ENCODE data around the gene RPS6KC1.

The RPS6KC1 gene

GRCh38 chr1:213247038-213247437 lies 196.0 kb downstream of the RPS6KC1 start:
- no peak for DNase-seq

GRCh38 chr1:213249395-213249794 lies 198.4 kb downstream of the RPS6KC1 start:
- DNase-seq: no peak

- DNase-seq: no peak
Observed at GRCh38 chr1:213250041-213250440, 199.0 kb downstream of the RPS6KC1 start.

GRCh38 chr1:213250446-213250845 lies 199.4 kb downstream of the RPS6KC1 start:
- no peak for DNase-seq

- no peak for DNase-seq
Observed at GRCh38 chr1:213251972-213252371, 200.9 kb downstream of the RPS6KC1 start.

GRCh38 chr1:213256438-213257087 lies 205.5 kb downstream of the RPS6KC1 start:
- no peak for DNase-seq

- no peak for DNase-seq
Observed at GRCh38 chr1:213260311-213261075, 209.5 kb downstream of the RPS6KC1 start.

- no peak for DNase-seq
Observed at GRCh38 chr1:213264531-213264930, 213.5 kb downstream of the RPS6KC1 start.

GRCh38 chr1:213266983-213267772 lies 216.1 kb downstream of the RPS6KC1 start:
- no peak for DNase-seq

GRCh38 chr1:213268221-213268620 lies 217.2 kb downstream of the RPS6KC1 start:
- no peak for DNase-seq

GRCh38 chr1:213269829-213270228 lies 218.8 kb downstream of the RPS6KC1 start:
- DNase-seq: no peak

GRCh38 chr1:213273546-213273945 lies 222.5 kb downstream of the RPS6KC1 start:
- DNase-seq: no peak

- DNase-seq: no peak
Observed at GRCh38 chr1:213274140-213274539, 223.1 kb downstream of the RPS6KC1 start.

GRCh38 chr1:213275293-213275692 lies 224.3 kb downstream of the RPS6KC1 start:
- no peak for DNase-seq

- DNase-seq: no peak
Observed at GRCh38 chr1:213276236-213276635, 225.2 kb downstream of the RPS6KC1 start.

GRCh38 chr1:213277036-213277435 lies 226.0 kb downstream of the RPS6KC1 start:
- no peak for DNase-seq

GRCh38 chr1:213279410-213279809 lies 228.4 kb downstream of the RPS6KC1 start:
- DNase-seq: no peak

- no peak for DNase-seq
Observed at GRCh38 chr1:213281640-213282301, 230.7 kb downstream of the RPS6KC1 start.

- DNase-seq: no peak
Observed at GRCh38 chr1:213284626-213285025, 233.6 kb downstream of the RPS6KC1 start.

GRCh38 chr1:213286235-213286634 lies 235.2 kb downstream of the RPS6KC1 start:
- no peak for DNase-seq

- DNase-seq: no peak
Observed at GRCh38 chr1:213287987-213288386, 236.9 kb downstream of the RPS6KC1 start.

- DNase-seq: no peak
Observed at GRCh38 chr1:213291526-213291925, 240.5 kb downstream of the RPS6KC1 start.

- DNase-seq: no peak
Observed at GRCh38 chr1:213292614-213293013, 241.6 kb downstream of the RPS6KC1 start.

Measured in NCI-H446 (cell line).